ENCODE data around the gene ACCSL.

DNA sequence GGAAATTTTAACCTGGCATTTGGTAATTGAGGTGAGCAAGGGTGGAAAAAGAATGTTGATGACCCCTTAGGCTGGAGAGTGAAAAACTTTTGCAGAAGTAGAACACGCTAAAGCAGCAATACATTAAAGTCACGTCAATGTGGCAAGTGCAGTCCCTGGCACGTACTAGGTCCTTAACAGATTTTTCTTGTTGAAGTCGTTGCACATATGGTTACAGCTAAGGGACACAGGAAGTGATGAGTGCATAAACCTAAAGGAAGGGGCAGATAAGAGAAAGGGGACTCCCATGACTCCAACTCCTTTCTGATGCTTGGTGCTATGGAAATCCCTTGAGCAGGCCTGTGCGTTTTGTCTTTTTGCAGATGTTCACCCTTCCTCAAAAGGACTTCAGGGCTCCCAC, 19.5 kb downstream of the ACCSL start:
- TF ChIP-seq CTCF (IDR thresholded peaks at IDR 0.05) (no peak), POLR2A (IDR thresholded peaks at IDR 0.05) (no peak), POLR2AphosphoS5 (IDR thresholded peaks at IDR 0.05) (no peak), EP300 (IDR thresholded peaks at IDR 0.05) (no peak)

All from suprapubic skin (tissue), 4 donors.